ENCODE data around the gene HCST.

Gene HCST

DNA sequence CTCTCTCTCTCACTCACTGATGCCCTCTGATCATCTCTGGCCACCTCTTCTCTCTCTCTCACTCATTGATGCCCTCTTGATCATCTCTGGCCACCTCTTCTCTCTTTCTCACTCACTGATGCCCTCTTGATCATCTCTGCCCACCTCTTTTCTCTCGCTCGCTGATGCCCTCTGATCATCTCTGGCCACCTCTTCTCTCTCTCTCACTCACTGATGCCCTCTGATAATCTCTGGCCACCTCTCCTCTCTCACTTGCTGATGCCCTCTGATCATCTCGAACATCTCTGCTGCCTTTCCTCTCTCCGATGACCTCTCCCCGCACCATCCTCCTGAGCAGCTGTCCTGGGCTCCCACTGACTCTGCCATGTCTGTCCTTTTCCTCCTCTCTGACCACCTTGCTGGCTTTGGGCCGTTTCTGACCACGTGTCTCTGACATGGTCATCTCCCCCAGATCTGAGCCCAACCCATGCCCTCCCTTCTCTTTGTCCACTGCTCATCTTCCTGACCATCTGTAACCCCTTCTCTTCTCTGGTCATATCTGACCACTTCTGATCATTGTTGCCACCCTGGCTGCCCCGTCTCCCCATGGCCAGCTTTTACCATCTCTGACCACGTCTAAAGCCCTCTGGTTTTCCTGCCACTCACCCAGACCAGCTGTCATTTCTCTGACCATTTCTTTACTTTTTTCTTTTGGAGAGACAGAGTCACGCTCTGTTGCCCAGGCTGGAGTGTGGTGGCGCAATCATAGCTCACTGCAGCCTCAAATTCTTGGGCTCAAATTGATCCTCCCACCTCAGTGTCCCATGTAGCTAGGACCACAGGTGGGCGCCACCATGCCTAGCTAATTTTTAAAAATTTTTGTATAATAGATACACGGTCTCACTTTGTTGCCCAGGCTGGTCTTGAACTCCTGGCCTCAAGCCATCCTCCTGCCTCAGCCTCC lies 36.2 kb downstream of the HCST start (continued):
- TF ChIP-seq, protein P1, sequence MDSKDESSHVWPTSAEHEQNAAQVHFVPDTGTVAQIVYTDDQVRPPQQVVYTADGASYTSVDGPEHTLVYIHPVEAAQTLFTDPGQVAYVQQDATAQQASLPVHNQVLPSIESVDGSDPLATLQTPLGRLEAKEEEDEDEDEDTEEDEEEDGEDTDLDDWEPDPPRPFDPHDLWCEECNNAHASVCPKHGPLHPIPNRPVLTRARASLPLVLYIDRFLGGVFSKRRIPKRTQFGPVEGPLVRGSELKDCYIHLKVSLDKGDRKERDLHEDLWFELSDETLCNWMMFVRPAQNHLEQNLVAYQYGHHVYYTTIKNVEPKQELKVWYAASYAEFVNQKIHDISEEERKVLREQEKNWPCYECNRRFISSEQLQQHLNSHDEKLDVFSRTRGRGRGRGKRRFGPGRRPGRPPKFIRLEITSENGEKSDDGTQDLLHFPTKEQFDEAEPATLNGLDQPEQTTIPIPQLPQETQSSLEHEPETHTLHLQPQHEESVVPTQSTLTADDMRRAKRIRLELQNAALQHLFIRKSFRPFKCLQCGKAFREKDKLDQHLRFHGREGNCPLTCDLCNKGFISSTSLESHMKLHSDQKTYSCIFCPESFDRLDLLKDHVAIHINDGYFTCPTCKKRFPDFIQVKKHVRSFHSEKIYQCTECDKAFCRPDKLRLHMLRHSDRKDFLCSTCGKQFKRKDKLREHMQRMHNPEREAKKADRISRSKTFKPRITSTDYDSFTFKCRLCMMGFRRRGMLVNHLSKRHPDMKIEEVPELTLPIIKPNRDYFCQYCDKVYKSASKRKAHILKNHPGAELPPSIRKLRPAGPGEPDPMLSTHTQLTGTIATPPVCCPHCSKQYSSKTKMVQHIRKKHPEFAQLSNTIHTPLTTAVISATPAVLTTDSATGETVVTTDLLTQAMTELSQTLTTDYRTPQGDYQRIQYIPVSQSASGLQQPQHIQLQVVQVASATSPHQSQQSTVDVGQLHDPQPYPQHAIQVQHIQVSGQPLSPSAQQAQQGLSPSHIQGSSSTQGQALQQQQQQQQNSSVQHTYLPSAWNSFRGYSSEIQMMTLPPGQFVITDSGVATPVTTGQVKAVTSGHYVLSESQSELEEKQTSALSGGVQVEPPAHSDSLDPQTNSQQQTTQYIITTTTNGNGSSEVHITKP (tag by site-specific recombination; IDR thresholded peaks at IDR 0.05) = no peak
- TF ChIP-seq ZSCAN30 (tag by site-specific recombination; IDR thresholded peaks at IDR 0.05) = no peak
- TF ChIP-seq BCL11A (tag by site-specific recombination; IDR thresholded peaks at IDR 0.05; ENCODE audit: low read depth) = peak; percentile 79
- TF ChIP-seq ZFP69B (tag by site-specific recombination; IDR thresholded peaks at IDR 0.05) = no peak
- TF ChIP-seq, protein P2, sequence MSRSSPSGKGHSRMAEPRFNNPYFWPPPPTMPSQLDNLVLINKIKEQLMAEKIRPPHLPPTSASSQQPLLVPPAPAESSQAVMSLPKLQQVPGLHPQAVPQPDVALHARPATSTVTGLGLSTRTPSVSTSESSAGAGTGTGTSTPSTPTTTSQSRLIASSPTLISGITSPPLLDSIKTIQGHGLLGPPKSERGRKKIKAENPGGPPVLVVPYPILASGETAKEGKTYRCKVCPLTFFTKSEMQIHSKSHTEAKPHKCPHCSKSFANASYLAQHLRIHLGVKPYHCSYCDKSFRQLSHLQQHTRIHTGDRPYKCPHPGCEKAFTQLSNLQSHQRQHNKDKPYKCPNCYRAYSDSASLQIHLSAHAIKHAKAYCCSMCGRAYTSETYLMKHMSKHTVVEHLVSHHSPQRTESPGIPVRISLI (tag by site-specific recombination; IDR thresholded peaks at IDR 0.05) = no peak
- peak; percentile 71 for TF ChIP-seq ZNF596 (tag by site-specific recombination; IDR thresholded peaks at IDR 0.05)
- TF ChIP-seq, protein P3, sequence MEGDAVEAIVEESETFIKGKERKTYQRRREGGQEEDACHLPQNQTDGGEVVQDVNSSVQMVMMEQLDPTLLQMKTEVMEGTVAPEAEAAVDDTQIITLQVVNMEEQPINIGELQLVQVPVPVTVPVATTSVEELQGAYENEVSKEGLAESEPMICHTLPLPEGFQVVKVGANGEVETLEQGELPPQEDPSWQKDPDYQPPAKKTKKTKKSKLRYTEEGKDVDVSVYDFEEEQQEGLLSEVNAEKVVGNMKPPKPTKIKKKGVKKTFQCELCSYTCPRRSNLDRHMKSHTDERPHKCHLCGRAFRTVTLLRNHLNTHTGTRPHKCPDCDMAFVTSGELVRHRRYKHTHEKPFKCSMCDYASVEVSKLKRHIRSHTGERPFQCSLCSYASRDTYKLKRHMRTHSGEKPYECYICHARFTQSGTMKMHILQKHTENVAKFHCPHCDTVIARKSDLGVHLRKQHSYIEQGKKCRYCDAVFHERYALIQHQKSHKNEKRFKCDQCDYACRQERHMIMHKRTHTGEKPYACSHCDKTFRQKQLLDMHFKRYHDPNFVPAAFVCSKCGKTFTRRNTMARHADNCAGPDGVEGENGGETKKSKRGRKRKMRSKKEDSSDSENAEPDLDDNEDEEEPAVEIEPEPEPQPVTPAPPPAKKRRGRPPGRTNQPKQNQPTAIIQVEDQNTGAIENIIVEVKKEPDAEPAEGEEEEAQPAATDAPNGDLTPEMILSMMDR (tag by site-specific recombination; IDR thresholded peaks at IDR 0.05) = peak; percentile 61
- 0 out of 2 replicates have a peak, but pooled peaks have one; percentile 85 for TF ChIP-seq ZNF311 (tag by site-specific recombination; IDR thresholded peaks at IDR 0.05; ENCODE audit: borderline replicate concordance)
- TF ChIP-seq ZNF292 (tag by site-specific recombination; IDR thresholded peaks at IDR 0.05; ENCODE audit: borderline replicate concordance, low read depth) = no peak
- TF ChIP-seq, protein P4, sequence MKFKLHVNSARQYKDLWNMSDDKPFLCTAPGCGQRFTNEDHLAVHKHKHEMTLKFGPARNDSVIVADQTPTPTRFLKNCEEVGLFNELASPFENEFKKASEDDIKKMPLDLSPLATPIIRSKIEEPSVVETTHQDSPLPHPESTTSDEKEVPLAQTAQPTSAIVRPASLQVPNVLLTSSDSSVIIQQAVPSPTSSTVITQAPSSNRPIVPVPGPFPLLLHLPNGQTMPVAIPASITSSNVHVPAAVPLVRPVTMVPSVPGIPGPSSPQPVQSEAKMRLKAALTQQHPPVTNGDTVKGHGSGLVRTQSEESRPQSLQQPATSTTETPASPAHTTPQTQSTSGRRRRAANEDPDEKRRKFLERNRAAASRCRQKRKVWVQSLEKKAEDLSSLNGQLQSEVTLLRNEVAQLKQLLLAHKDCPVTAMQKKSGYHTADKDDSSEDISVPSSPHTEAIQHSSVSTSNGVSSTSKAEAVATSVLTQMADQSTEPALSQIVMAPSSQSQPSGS (tag by site-specific recombination; IDR thresholded peaks at IDR 0.05; ENCODE audit: low read depth) = no peak
- TF ChIP-seq ZNF366 (tag by site-specific recombination; conservative IDR thresholded peaks at IDR 0.05) = peak; percentile 64; the same call in 1 of the 2 replicates
- TF ChIP-seq ZNF664 (tag by site-specific recombination; IDR thresholded peaks at IDR 0.05) = no peak
- TF ChIP-seq ZNF792 (tag by site-specific recombination; IDR thresholded peaks at IDR 0.05) = no peak
- TF ChIP-seq GLIS1 (tag by site-specific recombination; IDR thresholded peaks at IDR 0.05) = no peak
- no peak for TF ChIP-seq ZNF155 (tag by site-specific recombination; IDR thresholded peaks at IDR 0.05)
- TF ChIP-seq BCL11B (tag by site-specific recombination; IDR thresholded peaks at IDR 0.05; ENCODE audit: low read depth) = peak; percentile 75
- TF ChIP-seq, protein P5, sequence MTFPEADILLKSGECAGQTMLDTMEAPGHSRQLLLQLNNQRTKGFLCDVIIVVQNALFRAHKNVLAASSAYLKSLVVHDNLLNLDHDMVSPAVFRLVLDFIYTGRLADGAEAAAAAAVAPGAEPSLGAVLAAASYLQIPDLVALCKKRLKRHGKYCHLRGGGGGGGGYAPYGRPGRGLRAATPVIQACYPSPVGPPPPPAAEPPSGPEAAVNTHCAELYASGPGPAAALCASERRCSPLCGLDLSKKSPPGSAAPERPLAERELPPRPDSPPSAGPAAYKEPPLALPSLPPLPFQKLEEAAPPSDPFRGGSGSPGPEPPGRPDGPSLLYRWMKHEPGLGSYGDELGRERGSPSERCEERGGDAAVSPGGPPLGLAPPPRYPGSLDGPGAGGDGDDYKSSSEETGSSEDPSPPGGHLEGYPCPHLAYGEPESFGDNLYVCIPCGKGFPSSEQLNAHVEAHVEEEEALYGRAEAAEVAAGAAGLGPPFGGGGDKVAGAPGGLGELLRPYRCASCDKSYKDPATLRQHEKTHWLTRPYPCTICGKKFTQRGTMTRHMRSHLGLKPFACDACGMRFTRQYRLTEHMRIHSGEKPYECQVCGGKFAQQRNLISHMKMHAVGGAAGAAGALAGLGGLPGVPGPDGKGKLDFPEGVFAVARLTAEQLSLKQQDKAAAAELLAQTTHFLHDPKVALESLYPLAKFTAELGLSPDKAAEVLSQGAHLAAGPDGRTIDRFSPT (tag by site-specific recombination; IDR thresholded peaks at IDR 0.05) = peak; percentile 68
- no peak for TF ChIP-seq ZFHX2 (tag by site-specific recombination; conservative IDR thresholded peaks at IDR 0.05)

Data from HEK293 (cell line).